Heart left ventricle (tissue), 16 donors: ENCODE data around the gene UBE2R2. TPM values are rescaled to one million over a fixed set of nuclear protein-coding genes. Genes with fewer than 3 reads are reported as not detected.
"Not testable (repeated sequence)": the region's sequence is repeated elsewhere in the genome, so short reads cannot be mapped to it uniquely, and the experiment has no call there.

Source experiments
- ATAC-seq, 4 donors: fragments of 200-7000 bp; cut with Tn5 transposase; one replicate each; pipeline ENCODE4 v1.9.1; 2020 to 2022; ENCODE audit warnings: moderate library complexity in 4 of 4, mild to moderate bottlenecking in 3 of 4, moderate number of reproducible peaks in 1 of 4
- DNase-seq, 5 donors: peaks; one replicate each; pipeline ENCODE4 v3.0.0-alpha.2; 2020
- H3K27ac ChIP-seq, 12 donors: fragments of 200-600 bp; sonication (generic) in 4 of 12; one replicate each; pipeline versions ENCODE4 v1.5.0 to v1.8.0; 2016 to 2022; ENCODE audit warnings: mild to moderate bottlenecking in 2 of 12
- H3K27me3 ChIP-seq, 9 donors: fragments of 200-600 bp; sonication (generic) in 2 of 9; one replicate each; pipeline versions ENCODE4 v1.5.1 to v1.8.0; 2016 to 2022; ENCODE audit warnings: mild to moderate bottlenecking in 3 of 9
- H3K36me3 ChIP-seq, 9 donors: fragments of 200-600 bp; sonication (generic) in 2 of 9; one replicate each; pipeline versions ENCODE4 v1.5.0 to v1.8.0; 2018 to 2022; ENCODE audit warnings: mild to moderate bottlenecking in 2 of 9
- H3K4me1 ChIP-seq, 12 donors: fragments of 200-600 bp; sonication (generic) in 4 of 12; one replicate each; pipeline versions ENCODE4 v1.5.0 to v1.8.0; 2016 to 2022; ENCODE audit warnings: mild to moderate bottlenecking in 3 of 12
- H3K4me3 ChIP-seq, 12 donors: fragments of 200-600 bp; sonication (generic) in 4 of 12; one replicate each; pipeline versions ENCODE4 v1.5.0 to v1.8.0; 2017 to 2022; ENCODE audit warnings: mild to moderate bottlenecking in 9 of 12, moderate library complexity in 4 of 12
- H3K9me3 ChIP-seq, 12 donors: fragments of 200-600 bp; sonication (generic) in 4 of 12; one replicate each; pipeline versions ENCODE4 v1.5.0 to v1.8.0; 2016 to 2022; ENCODE audit warnings: mild to moderate bottlenecking in 1 of 12
- POLR2A ChIP-seq, 2 donors: fragments of 450-650 bp; IDR thresholded peaks; one replicate each; pipeline ENCODE4 v1.6.1; 2017; ENCODE audit warnings: antibody characterized with exemption in 2 of 2, mild to moderate bottlenecking in 2 of 2, moderate library complexity in 2 of 2
- WGBS, 4 donors: extraction: QIAGEN DNeasy Blood & Tissue Kit in 2 of 4; methylation state at CpG; one replicate each; pipeline versions ENCODE4 v1.1.5 to v1.1.7; 2013 to 2018; 5-methylcytosine and 5-hydroxymethylcytosine counted together
- intact Hi-C, 10 donors: fragments of 100-400 bp; cut with DNase I; formaldehyde crosslinking; loops; one replicate each; pipeline versions ENCODE4 v1.11.1 to v1.14.2; 2022
- polyA plus RNA-seq, 2 donors: library from polyadenylated mRNA; stranded (reverse); fragments of 200-250 nt; gene quantifications; one replicate each; pipeline ENCODE4 v1.2.3, GENCODE V29; 2013
- total RNA-seq, 9 donors: library from RNA; depleted of rRNA in 2 of 9; stranded (reverse); fragments of >200 nt in 2 of 9; fragmentation: NEBNext Ultra II Directional in 3 of 9; extraction: Animal tissue kit (Norgen Biotek cat#: 25700) in 3 of 9; gene quantifications; one replicate each; pipeline versions ENCODE4 v1.1.0 to v1.2.4, GENCODE V29; 2016 to 2023
- TF ChIP-seq, protein P1 (sequence below), 12 donors: fragments of 200-600 bp; sonication (generic) in 4 of 12; IDR thresholded peaks; one replicate each; pipeline versions ENCODE4 v1.5.0 to v1.8.0; 2018 to 2022; ENCODE audit warnings: antibody characterized with exemption in 12 of 12, mild to moderate bottlenecking in 5 of 12
- donor health status: ischemic (EF 13 %, LVEDD 7.1; RV severe dilation, severe dysfunction).
- donor health status: healthy with polysubstance abuse.
- donor health status: DM: no; HTN: yes; CAD: no.
- donor health status: DM: no; HTN: no; CAD: no.
- donor health status: ischemic (EF 25% LVEDD 6.9; RV normal size, moderate dysfunction).
- donor health status: ischemic (EF 25% LVEDD 5.7; RV mildly dilated, moderate dysfunction).
- donor health status: healthy.
- donor health status: DM: yes; HTN: yes; CAD: no.
- donor health status: ischemic (EF 35%, LVEDD 5.7; RV mildly dilated, moderate dysfunction).
- donor health status: nonischemic (EF 11% LVEDD 7.7; RV severe dilation, severe dysfunction).
- donor health status: DM: yes; HTN: yes; CAD: no.
- donor health status: PGD.
- donor health status: ischemic (EF 29% LVEDD 5.4; RV normal size, mild dysfunction).
- donor health status: nonischemic (EF 23%, LVEDD 6.1; RV moderate dilation, normal function).

Gene UBE2R2
- total and polyA plus RNA-seq, 11 donors = 18.6 to 45.7 (median 39.5) TPM

GRCh38 chr9:33867747-33868439 is 50.9 kb downstream of the UBE2R2 start:
- TF ChIP-seq, protein P1, sequence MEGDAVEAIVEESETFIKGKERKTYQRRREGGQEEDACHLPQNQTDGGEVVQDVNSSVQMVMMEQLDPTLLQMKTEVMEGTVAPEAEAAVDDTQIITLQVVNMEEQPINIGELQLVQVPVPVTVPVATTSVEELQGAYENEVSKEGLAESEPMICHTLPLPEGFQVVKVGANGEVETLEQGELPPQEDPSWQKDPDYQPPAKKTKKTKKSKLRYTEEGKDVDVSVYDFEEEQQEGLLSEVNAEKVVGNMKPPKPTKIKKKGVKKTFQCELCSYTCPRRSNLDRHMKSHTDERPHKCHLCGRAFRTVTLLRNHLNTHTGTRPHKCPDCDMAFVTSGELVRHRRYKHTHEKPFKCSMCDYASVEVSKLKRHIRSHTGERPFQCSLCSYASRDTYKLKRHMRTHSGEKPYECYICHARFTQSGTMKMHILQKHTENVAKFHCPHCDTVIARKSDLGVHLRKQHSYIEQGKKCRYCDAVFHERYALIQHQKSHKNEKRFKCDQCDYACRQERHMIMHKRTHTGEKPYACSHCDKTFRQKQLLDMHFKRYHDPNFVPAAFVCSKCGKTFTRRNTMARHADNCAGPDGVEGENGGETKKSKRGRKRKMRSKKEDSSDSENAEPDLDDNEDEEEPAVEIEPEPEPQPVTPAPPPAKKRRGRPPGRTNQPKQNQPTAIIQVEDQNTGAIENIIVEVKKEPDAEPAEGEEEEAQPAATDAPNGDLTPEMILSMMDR (IDR thresholded peaks at IDR 0.05) = no peak
- TF ChIP-seq POLR2A (IDR thresholded peaks at IDR 0.05) = no peak

DNA sequence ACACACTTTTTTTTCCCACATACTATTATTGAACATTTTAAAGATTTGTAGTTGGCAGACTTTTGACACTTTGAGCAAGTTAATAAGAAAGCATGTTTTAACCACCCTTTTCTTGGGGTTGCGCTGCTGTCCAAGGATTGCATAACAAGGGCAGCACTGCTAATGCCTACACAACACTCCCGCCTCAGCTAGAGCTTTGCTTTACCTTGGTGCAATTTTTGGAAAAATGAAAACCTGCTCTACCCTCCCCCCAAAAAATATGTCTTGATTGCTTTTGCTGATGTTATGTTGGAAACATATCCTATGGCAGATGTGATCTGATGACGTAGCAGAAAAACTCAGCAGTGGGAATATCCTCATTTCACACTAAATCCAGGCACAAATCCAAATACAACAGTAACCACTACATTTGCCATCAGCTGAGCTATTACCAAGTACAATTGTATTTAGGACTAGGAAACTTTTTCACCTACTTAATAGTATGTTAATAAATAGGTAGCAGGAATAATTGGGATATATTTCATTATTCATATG is 51.5 kb downstream of the UBE2R2 start:
- ATAC-seq (peak in 3 of 4 donors; percentile 44 to 62 (median 57)), DNase-seq (no peak)
- 40 to 54% (median 43%) methylated on average over 3 of the region's 3 CpGs for WGBS, 4 donors
- H3K9me3 ChIP-seq = no peaks in the 10 kb centered on the region
- H3K4me3 ChIP-seq = peak overlapping the region in 3 of 12 donors; percentile 3 to 7 (median 3)
- H3K4me1 ChIP-seq = peaks cover 5 to 45% (median 27%) of the 10 kb centered on the region in 12 donors
- H3K27me3 ChIP-seq = no peaks in the 10 kb centered on the region
- H3K36me3 ChIP-seq = peaks cover 0 to 11% (median 0%) of the 10 kb centered on the region in 9 donors
- H3K27ac ChIP-seq = peak overlapping the region in 11 of 12 donors; percentile 15 to 73 (median 58)
- intact Hi-C loops = no loop called here
- TF ChIP-seq, protein P1 (IDR thresholded peaks at IDR 0.05) = no peak

More at GRCh38 chr9:33867747-33868439, 50.9 kb downstream of the UBE2R2 start:
- DNase-seq (peak; percentile 49 to 69 (median 56)), ATAC-seq (peak; percentile 77 to 90 (median 86))
- H3K36me3 ChIP-seq = peaks cover 0 to 11% (median 0%) of the 10 kb centered on the region in 9 donors
- no peaks in the 10 kb centered on the region for H3K27me3 ChIP-seq
- H3K4me1 ChIP-seq = peaks cover 5 to 45% (median 28%) of the 10 kb centered on the region in 12 donors
- intact Hi-C loops = no loop called here
- 20 to 49% (median 40%) methylated on average over 9 to 11 of the region's 11 CpGs for WGBS, 4 donors
- peak overlapping the region in 11 of 12 donors; percentile 15 to 73 (median 58) for H3K27ac ChIP-seq
- H3K9me3 ChIP-seq = no peaks in the 10 kb centered on the region
- peak overlapping the region in 3 of 12 donors; percentile 3 to 7 (median 3) for H3K4me3 ChIP-seq

DNA sequence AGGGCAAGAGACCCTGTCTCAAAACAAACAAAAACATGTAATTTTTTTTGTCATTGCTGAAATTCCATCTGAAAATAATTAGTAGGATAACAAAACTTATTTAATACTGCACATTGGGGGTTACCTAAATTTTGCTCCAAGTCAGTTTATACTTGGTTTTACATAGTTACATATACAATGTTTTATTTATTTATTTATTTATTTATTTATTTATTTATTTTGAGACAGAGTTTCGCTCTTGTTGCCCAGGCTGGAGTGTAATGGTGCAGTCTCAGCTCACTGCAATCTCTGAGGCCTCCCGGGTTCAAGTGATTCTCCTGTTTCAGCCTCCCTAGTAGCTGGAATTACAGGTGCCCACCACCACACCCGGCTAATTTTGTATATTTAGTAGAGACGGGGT is 52.3 kb downstream of the UBE2R2 start:
- DNase-seq, intact Hi-C loops, H3K27me3 ChIP-seq, H3K36me3 ChIP-seq, H3K9me3 ChIP-seq, H3K4me3 ChIP-seq, ATAC-seq: not testable (repeated sequence)
- peaks cover 5 to 45% (median 27%) of the 10 kb centered on the region in 12 donors for H3K4me1 ChIP-seq
- 95 to 99% (median 97%) methylated on average over 4 of the region's 4 CpGs for WGBS, 4 donors
- H3K27ac ChIP-seq = peak overlapping the region in 4 of 12 donors; percentile 49 to 62 (median 55)

GRCh38 chr9:33877727-33878489 is 60.9 kb downstream of the UBE2R2 start:
- Histone ChIP-seq H3K4me1 (peaks cover 0 to 54% (median 33%) of the 10 kb centered on the region in 12 donors), H3K9me3 (no peaks in the 10 kb centered on the region), H3K27ac (peak overlapping the region in 3 of 12 donors; percentile 10 to 38 (median 35)), H3K36me3 (no peaks in the 10 kb centered on the region), H3K27me3 (no peaks in the 10 kb centered on the region), H3K4me3 (no peak overlapping the region)
- DNase-seq = no peak
- TF ChIP-seq, protein P1 (IDR thresholded peaks at IDR 0.05) = no peak
- TF ChIP-seq POLR2A (IDR thresholded peaks at IDR 0.05) = no peak
- intact Hi-C loops = loop anchor here in 2 of 10 donors (10.0 kb wide), 1 partner anchor 57 kb away; no protein-coding TSS in a partner anchor
- WGBS, 4 donors = 67 to 76% (median 70%) methylated on average over 10 of the region's 10 CpGs
- peak in 2 of 4 donors; percentile 23 to 46 for ATAC-seq
